GM12878 (cell line): Measurements from ENCODE around the gene CDYL. TPM values are rescaled to one million over a fixed set of nuclear protein-coding genes. Genes with fewer than 3 reads are reported as not detected.

Experiments used
- ATAC-seq: fragments of 200-7000 bp; cut with Tn5 transposase; 3 replicates; pipeline ENCODE4 v1.9.1; 2020; ENCODE audit warnings: mild to moderate bottlenecking, moderate library complexity
- BruUV-seq: library from RNA; stranded (reverse); fragments of 400-500 nt; replicated peaks from 2 replicates; lab custom pipeline; 2021; lab: Mats Ljungman, UMichigan
- CTCF ChIA-PET: fragments of 300-600 bp; sonication (Branson Sonifier 250); formaldehyde crosslinking; extraction: SDS; loops from one replicate; lab custom pipeline; 2021; ENCODE audit warnings: inconsistent platforms; lab: Yijun Ruan, JAX
- POLR2A ChIA-PET: fragments of 350-600 bp; formaldehyde crosslinking; extraction: SDS; loops from one replicate; lab custom pipeline; 2021; ENCODE audit warnings: inconsistent platforms; lab: Charles Lee
- RAD21 ChIA-PET: fragments of 300-600 bp; sonication (Branson Sonifier 250); formaldehyde crosslinking; loops from one replicate; lab custom pipeline; 2023; ENCODE audit warnings: antibody characterized with exemption; ENCODE audit not compliant: unreplicated experiment; lab: Charles Lee
- SMC1A ChIA-PET: fragments of 300-600 bp; sonication (Branson Sonifier 250); formaldehyde crosslinking; loops from one replicate; lab custom pipeline; 2023; ENCODE audit not compliant: unreplicated experiment, uncharacterized antibody; lab: Charles Lee
- DNase-seq: peaks from one replicate; pipeline ENCODE4 v3.0.0-alpha.2; 2011; ENCODE audit warnings: low read depth, low spot score
- FAIRE-seq: peaks from 3 replicates; lab custom pipeline; 2011; peaks lifted over from hg19 to GRCh38; lab: Jason Lieb, UNC
- H2AFZ ChIP-seq: 2 replicates; pipeline ENCODE4 v1.6.0; 2011; ENCODE audit warnings: low read depth, low read length, control low read depth; ENCODE audit not compliant: control insufficient read depth
- H3K27ac ChIP-seq: 2 replicates; pipeline ENCODE4 v1.5.1; 2011; ENCODE audit warnings: control low read depth; ENCODE audit not compliant: control insufficient read depth, insufficient read depth
- H3K27me3 ChIP-seq, 2 experiments: replicated peaks in 1 of 2; 2 replicates each; pipeline versions ENCODE4 v1.6.0 to v1.6.1; 2011; ENCODE audit warnings: low read length in 1 of 2; ENCODE audit not compliant: control insufficient read depth in 2 of 2, insufficient read depth in 2 of 2
- H3K36me3 ChIP-seq, 2 experiments: 2 replicates each; pipeline ENCODE4 v1.5.1; 2011; ENCODE audit warnings: low read length in 1 of 2; ENCODE audit not compliant: control insufficient read depth in 2 of 2, insufficient read depth in 2 of 2
- H3K4me1 ChIP-seq: 2 replicates; pipeline ENCODE4 v1.6.1; 2011; ENCODE audit warnings: mild to moderate bottlenecking, low read length, moderate library complexity, mixed read lengths; ENCODE audit not compliant: control insufficient read depth, insufficient read depth
- H3K4me2 ChIP-seq: 2 replicates; pipeline ENCODE4 v1.6.0; 2011; ENCODE audit warnings: control low read depth; ENCODE audit not compliant: control insufficient read depth, insufficient read depth
- H3K4me3 ChIP-seq: fragments of 200-600 bp; sonication (generic); 2 replicates; pipeline ENCODE4 v1.5.1; 2016
- H3K79me2 ChIP-seq: 2 replicates; pipeline ENCODE4 v1.6.0; 2011; ENCODE audit warnings: low read length; ENCODE audit not compliant: control insufficient read depth, insufficient read depth
- H3K9ac ChIP-seq: 2 replicates; pipeline ENCODE4 v1.8.0; 2011; ENCODE audit warnings: low read length, control low read depth, mixed read lengths; ENCODE audit not compliant: control insufficient read depth, insufficient read depth
- H3K9me3 ChIP-seq: replicated peaks from 3 replicates; pipeline ENCODE4 v1.5.1; 2011; ENCODE audit warnings: mild to moderate bottlenecking, low read length; ENCODE audit not compliant: control insufficient read depth, insufficient read depth
- H4K20me1 ChIP-seq: 2 replicates; pipeline ENCODE4 v1.6.0; 2011; ENCODE audit not compliant: control insufficient read depth, insufficient read depth
- BMI1 ChIP-seq: fragments of 450-650 bp; IDR thresholded peaks from 2 replicates; pipeline ENCODE4 v1.6.1; 2016; ENCODE audit warnings: mild to moderate bottlenecking, moderate library complexity, borderline replicate concordance
- IKZF2 ChIP-seq, 2 experiments: fragments of 450-650 bp; IDR thresholded peaks; 2 replicates each; pipeline ENCODE4 v1.6.1; 2017; ENCODE audit warnings: mild to moderate bottlenecking in 2 of 2, moderate library complexity in 2 of 2
- LARP7 ChIP-seq: fragments of 450-650 bp; IDR thresholded peaks from 2 replicates; pipeline ENCODE4 v1.6.1; 2017; ENCODE audit warnings: mild to moderate bottlenecking
- TARDBP ChIP-seq: IDR thresholded peaks from 2 replicates; pipeline ENCODE4 v1.6.1; 2016; ENCODE audit warnings: borderline replicate concordance
- TCF3 ChIP-seq: IDR thresholded peaks from 2 replicates; pipeline ENCODE4 v1.6.1; 2012; ENCODE audit warnings: low read depth, mild to moderate bottlenecking, low read length, borderline replicate concordance; ENCODE audit not compliant: insufficient read depth
- ZSCAN29 ChIP-seq: fragments of 450-650 bp; IDR thresholded peaks from 2 replicates; pipeline ENCODE4 v1.6.1; 2017; ENCODE audit warnings: mild to moderate bottlenecking, moderate library complexity
- WGBS: methylation state at CpG from one replicate; pipeline ENCODE4 v1.1.6; 2016; ENCODE audit warnings: low lambda C conversion rate; ENCODE audit not compliant: insufficient replicate concordance, insufficient coverage; ENCODE audit errors: missing lambda C conversion rate; 5-methylcytosine and 5-hydroxymethylcytosine counted together
- in situ Hi-C: fragments of 300-500 bp; cut with MboI; formaldehyde crosslinking; loops from 9 replicates; pipeline ENCODE4 v1.14.3; 2018; ENCODE audit warnings: mixed read lengths
- intact Hi-C: fragments of 100-400 bp; cut with micrococcal nuclease; formaldehyde crosslinking; loops from one replicate; pipeline ENCODE4 v1.14.2; 2022; ENCODE audit not compliant: unreplicated experiment
- polyA plus RNA-seq, 11 experiments: library from polyadenylated mRNA; depleted of rRNA in 4 of 11; unstranded in 6 of 11; stranded (reverse) in 5 of 11; fragments of >200 nt; fragmentation: Nextera tagmentation in 4 of 11; fragmentation: Illumina TruSeq in 1 of 11; extraction: Ambion mirVana in 4 of 11; extraction: Trizol in 1 of 11; gene quantifications; 1 replicate in 1 of 11; 2 replicates in 10 of 11; pipeline versions ENCODE4 v1.2.1 to v1.2.3, GENCODE V29; 2011 to 2016; ENCODE audit warnings: inconsistent platforms in 2 of 11, missing spikeins in 2 of 11, low read depth in 1 of 11
- total RNA-seq, 4 experiments: library from RNA; depleted of rRNA in 3 of 4; stranded (reverse); fragments of >200 nt in 3 of 4; fragmentation: Illumina TruSeq in 1 of 4; extraction: Trizol in 1 of 4; gene quantifications; 2 replicates each; pipeline versions ENCODE4 v1.2.1 to v1.2.3, GENCODE V29; 2013 to 2021
- TF ChIP-seq, protein P1 (sequence below): IDR thresholded peaks from 2 replicates; pipeline ENCODE4 v1.6.1; 2011; ENCODE audit warnings: low read depth, mild to moderate bottlenecking, low read length, moderate library complexity, borderline replicate concordance; ENCODE audit errors: extremely low read depth
- TF ChIP-seq, protein P2 (sequence below): IDR thresholded peaks from 2 replicates; pipeline ENCODE4 v1.6.1; 2012; ENCODE audit warnings: improper control_type of control experiment, low read depth, low read length; ENCODE audit not compliant: insufficient replicate concordance

Gene CDYL
- total and polyA plus RNA-seq, 10 of the 15 experiments (the other 5 are each of a cell fraction or from before 2014, with no cell fraction given) = 9.3 to 61.2 (median 28.5) TPM

DNA sequence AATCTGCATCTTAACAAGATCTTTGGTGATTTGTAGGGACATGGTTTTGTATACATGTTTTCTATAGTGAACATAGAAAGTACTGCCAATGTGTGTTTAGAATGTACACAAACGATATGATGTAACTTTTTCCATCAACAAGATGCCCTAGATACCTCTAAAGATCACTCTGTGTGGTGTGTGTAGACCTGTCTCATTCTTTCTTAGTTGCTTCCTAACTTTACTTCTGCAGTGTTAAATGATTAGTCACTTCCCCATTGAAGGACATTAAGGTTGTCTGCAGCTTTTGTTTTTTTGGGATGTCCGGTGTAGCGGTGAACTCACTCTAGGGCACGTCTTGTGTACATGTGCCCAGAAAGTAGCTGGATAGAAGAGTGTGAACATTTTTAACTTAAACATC lies 35.9 kb downstream of the CDYL start:
- SMC1A ChIA-PET = interaction anchor here (0.9 to 6.4 kb wide), 6 partner anchors 10 to 38 kb away, joined by 3 to 62 read pairs (median 5); partner anchors contain the start of gene CDYL
- no peak for FAIRE-seq
- Histone ChIP-seq H3K79me2 (peaks cover 89% of the 10 kb centered on the region), H2AFZ (no peak overlapping the region), H4K20me1 (no peaks in the 10 kb centered on the region; the same call in 1 of the 2 replicates), H3K4me2 (no peak overlapping the region; the same call in 1 of the 2 replicates), H3K9ac (no peak overlapping the region), H3K27me3 (no peaks in the 10 kb centered on the region), H3K27ac (no peak overlapping the region), H3K9me3 (peaks cover 2% of the 10 kb centered on the region; the same call in 1 of the 3 replicates), H3K36me3 (peaks cover under 1 to 1% of the 10 kb centered on the region in 2 experiments; a peak in 1 of 4 replicates), H3K4me1 (peaks cover 16% of the 10 kb centered on the region), H3K4me3 (no peak overlapping the region)
- CTCF ChIA-PET = interaction anchor here (0.9 to 3.1 kb wide), 4 partner anchors 10 to 109 kb away, joined by 3 to 19 read pairs (median 4); no protein-coding TSS in a partner anchor
- in situ Hi-C loops (no loop called here), intact Hi-C loops (no loop called here)
- RAD21 ChIA-PET = interaction anchor here (1.3 to 3.0 kb wide), 7 partner anchors 10 to 95 kb away, joined by 3 to 19 read pairs (median 7); no protein-coding TSS in a partner anchor
- BruUV-seq = no TSS peak
- no peak for DNase-seq
- 48% methylated on average over 4 of the region's 4 CpGs for WGBS
- TF ChIP-seq, protein P1, sequence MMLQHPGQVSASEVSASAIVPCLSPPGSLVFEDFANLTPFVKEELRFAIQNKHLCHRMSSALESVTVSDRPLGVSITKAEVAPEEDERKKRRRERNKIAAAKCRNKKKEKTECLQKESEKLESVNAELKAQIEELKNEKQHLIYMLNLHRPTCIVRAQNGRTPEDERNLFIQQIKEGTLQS = no peak
- peak; percentile 79 for TF ChIP-seq ZSCAN29
- POLR2A ChIA-PET = interaction anchor here (0.8 to 2.1 kb wide), 8 partner anchors 10 to 35 kb away, joined by 3 to 11 read pairs (median 4); partner anchors contain the start of gene CDYL
- peak; percentile 43 for ATAC-seq

DNA sequence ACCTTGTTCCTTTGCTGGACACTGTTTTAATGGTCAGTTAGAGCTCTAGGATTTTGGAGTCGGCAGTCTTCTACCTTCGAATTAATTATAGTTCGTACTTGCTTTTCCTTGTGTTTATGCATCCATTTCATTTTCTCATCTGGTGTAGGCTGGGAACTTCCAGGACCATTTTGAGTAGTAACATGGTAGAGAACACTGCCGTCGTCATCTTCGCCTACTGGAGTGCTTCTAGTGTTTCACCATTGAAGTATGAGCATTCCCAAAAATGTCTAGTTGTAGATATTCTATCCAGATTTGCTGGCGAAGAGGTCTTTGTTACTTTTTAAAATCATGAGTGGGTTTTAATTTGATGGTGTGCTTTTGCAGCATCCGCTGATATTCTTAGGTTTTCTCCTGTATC lies 36.9 kb downstream of the CDYL start:
- no peak for DNase-seq
- peaks cover 94% of the 10 kb centered on the region for H3K79me2 ChIP-seq
- H3K27ac ChIP-seq = no peak overlapping the region
- no peak for ATAC-seq
- no TSS peak for BruUV-seq
- in situ Hi-C loops = no loop called here
- RAD21 ChIA-PET = interaction anchor here (0.9 to 3.0 kb wide), 2 partner anchors 9 to 11 kb away, joined by 4 to 19 read pairs; no protein-coding TSS in a partner anchor
- peaks cover 2% of the 10 kb centered on the region; the same call in 1 of the 3 replicates for H3K9me3 ChIP-seq
- H3K4me2 ChIP-seq = no peak overlapping the region
- peaks cover 0 to 3% of the 10 kb centered on the region in 2 experiments; a peak in 1 of 4 replicates for H3K36me3 ChIP-seq
- peaks cover 16% of the 10 kb centered on the region for H3K4me1 ChIP-seq
- no peak overlapping the region for H3K9ac ChIP-seq
- 93% methylated on average over 8 of the region's 8 CpGs for WGBS
- no peak overlapping the region for H2AFZ ChIP-seq
- SMC1A ChIA-PET = interaction anchor here (0.8 to 6.4 kb wide), 5 partner anchors 11 to 113 kb away, joined by 3 to 62 read pairs (median 4); partner anchors contain the start of gene CDYL
- H3K4me3 ChIP-seq = no peak overlapping the region
- no peaks in the 10 kb centered on the region; the same call in 1 of the 2 replicates for H4K20me1 ChIP-seq
- CTCF ChIA-PET = interaction anchor here (0.7 to 3.1 kb wide), 6 partner anchors 9 to 219 kb away, joined by 3 to 19 read pairs (median 4); no protein-coding TSS in a partner anchor
- POLR2A ChIA-PET = interaction anchor here (0.8 to 2.1 kb wide), 5 partner anchors 11 to 36 kb away, joined by 3 to 11 read pairs (median 6); partner anchors contain the start of gene CDYL
- FAIRE-seq = no peak
- intact Hi-C loops = no loop called here
- H3K27me3 ChIP-seq = no peaks in the 10 kb centered on the region
- TF ChIP-seq IKZF2 (IDR thresholded peaks at IDR 0.05) (no peak), LARP7 (no peak), TARDBP (no peak), TCF3 (no peak), BMI1 (no peak)
- TF ChIP-seq, protein P2, sequence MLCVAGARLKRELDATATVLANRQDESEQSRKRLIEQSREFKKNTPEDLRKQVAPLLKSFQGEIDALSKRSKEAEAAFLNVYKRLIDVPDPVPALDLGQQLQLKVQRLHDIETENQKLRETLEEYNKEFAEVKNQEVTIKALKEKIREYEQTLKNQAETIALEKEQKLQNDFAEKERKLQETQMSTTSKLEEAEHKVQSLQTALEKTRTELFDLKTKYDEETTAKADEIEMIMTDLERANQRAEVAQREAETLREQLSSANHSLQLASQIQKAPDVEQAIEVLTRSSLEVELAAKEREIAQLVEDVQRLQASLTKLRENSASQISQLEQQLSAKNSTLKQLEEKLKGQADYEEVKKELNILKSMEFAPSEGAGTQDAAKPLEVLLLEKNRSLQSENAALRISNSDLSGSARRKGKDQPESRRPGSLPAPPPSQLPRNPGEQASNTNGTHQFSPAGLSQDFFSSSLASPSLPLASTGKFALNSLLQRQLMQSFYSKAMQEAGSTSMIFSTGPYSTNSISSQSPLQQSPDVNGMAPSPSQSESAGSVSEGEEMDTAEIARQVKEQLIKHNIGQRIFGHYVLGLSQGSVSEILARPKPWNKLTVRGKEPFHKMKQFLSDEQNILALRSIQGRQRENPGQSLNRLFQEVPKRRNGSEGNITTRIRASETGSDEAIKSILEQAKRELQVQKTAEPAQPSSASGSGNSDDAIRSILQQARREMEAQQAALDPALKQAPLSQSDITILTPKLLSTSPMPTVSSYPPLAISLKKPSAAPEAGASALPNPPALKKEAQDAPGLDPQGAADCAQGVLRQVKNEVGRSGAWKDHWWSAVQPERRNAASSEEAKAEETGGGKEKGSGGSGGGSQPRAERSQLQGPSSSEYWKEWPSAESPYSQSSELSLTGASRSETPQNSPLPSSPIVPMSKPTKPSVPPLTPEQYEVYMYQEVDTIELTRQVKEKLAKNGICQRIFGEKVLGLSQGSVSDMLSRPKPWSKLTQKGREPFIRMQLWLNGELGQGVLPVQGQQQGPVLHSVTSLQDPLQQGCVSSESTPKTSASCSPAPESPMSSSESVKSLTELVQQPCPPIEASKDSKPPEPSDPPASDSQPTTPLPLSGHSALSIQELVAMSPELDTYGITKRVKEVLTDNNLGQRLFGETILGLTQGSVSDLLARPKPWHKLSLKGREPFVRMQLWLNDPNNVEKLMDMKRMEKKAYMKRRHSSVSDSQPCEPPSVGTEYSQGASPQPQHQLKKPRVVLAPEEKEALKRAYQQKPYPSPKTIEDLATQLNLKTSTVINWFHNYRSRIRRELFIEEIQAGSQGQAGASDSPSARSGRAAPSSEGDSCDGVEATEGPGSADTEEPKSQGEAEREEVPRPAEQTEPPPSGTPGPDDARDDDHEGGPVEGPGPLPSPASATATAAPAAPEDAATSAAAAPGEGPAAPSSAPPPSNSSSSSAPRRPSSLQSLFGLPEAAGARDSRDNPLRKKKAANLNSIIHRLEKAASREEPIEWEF = no peak
